Raji (cell line): ENCODE data around the gene CD4.

Source experiments
- POLR2A ChIP-seq: IDR thresholded peaks from 2 replicates; pipeline ENCODE4 v1.6.1; 2011; ENCODE audit warnings: low read depth, low read length, control low read depth; ENCODE audit not compliant: insufficient read depth

Gene CD4

DNA sequence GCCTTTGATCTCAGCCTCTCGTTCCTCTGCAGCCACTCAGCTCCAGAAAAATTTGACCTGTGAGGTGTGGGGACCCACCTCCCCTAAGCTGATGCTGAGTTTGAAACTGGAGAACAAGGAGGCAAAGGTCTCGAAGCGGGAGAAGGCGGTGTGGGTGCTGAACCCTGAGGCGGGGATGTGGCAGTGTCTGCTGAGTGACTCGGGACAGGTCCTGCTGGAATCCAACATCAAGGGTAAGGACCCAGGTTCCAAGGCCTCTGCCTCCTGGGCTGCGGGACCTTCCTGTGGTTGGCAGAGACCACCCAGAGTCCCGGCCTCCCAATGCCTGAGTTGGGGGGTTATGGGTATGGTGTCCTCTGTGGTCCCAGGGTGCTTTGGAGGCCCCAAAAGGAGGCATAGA is 27.8 kb downstream of the CD4 start:
- no peak for TF ChIP-seq POLR2A

DNA sequence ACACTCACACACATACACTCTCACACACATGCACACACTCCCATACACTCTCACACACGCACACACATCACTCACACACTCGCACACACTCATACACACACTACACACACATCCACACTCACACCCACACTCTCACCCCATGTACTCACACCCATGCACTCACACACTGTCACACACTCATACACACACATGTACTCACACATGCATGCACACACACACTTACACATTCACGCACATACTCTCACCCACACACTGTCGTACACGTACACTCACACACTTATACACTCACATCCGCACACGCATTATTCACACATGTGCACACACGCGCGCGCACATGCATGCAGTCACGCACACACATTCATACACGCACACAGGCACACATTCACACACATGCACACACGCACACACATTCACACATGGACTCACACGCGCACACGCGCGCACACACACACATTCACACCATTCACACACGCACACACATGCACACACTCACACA is 28.4 kb downstream of the CD4 start:
- TF ChIP-seq POLR2A: no peak

DNA sequence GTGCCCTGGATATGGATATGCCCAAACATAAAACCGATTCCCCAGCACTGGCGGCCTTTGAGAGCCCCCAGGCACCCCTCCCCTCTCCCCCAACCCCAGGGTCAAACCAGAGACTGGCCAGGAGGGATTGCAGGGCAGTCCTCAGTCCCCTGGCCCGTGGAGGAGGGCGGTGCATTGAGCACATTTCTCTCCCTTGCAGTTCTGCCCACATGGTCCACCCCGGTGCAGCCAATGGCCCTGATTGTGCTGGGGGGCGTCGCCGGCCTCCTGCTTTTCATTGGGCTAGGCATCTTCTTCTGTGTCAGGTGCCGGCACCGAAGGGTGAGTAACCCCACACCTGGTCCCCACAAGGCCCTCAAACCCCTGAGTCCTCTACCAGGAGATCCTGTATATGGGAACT is 28.9 kb downstream of the CD4 start:
- no peak for TF ChIP-seq POLR2A

DNA sequence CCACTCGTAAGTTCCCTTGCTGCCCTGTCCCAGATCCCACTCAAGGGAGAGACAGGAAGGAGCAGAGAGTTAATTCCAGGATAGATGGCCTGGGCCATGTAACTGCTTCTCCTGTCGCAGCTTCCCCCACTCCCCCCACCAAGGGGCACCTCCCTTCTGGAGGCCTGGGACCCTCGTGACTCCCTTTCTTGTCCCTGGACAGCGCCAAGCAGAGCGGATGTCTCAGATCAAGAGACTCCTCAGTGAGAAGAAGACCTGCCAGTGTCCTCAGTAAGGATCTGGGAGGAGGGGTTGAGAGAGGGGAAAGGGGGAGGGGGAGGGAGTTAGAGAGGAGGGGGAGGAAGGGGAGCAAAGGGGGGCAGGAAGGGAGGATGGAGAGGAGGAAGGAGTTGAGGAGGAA is 29.3 kb downstream of the CD4 start:
- no peak for TF ChIP-seq POLR2A

DNA sequence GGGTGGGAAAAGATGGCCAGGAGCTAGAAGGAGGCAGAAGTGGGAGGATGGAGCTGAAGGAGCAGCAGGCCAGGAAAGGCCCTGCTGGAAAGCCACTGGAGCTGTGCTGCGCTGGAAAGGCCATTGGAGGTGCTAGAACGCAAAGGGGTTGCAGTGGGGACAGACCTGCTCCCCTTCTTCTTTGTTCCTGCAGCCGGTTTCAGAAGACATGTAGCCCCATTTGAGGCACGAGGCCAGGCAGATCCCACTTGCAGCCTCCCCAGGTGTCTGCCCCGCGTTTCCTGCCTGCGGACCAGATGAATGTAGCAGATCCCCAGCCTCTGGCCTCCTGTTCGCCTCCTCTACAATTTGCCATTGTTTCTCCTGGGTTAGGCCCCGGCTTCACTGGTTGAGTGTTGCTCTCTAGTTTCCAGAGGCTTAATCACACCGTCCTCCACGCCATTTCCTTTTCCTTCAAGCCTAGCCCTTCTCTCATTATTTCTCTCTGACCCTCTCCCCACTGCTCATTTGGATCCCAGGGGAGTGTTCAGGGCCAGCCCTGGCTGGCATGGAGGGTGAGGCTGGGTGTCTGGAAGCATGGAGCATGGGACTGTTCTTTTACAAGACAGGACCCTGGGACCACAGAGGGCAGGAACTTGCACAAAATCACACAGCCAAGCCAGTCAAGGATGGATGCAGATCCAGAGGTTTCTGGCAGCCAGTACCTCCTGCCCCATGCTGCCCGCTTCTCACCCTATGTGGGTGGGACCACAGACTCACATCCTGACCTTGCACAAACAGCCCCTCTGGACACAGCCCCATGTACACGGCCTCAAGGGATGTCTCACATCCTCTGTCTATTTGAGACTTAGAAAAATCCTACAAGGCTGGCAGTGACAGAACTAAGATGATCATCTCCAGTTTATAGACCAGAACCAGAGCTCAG is 30.0 kb downstream of the CD4 start:
- no peak for TF ChIP-seq POLR2A

DNA sequence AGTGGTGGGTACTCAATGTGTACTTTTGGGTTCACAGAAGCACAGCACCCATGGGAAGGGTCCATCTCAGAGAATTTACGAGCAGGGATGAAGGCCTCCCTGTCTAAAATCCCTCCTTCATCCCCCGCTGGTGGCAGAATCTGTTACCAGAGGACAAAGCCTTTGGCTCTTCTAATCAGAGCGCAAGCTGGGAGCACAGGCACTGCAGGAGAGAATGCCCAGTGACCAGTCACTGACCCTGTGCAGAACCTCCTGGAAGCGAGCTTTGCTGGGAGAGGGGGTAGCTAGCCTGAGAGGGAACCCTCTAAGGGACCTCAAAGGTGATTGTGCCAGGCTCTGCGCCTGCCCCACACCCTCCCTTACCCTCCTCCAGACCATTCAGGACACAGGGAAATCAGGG is 30.8 kb downstream of the CD4 start:
- no peak for TF ChIP-seq POLR2A

DNA sequence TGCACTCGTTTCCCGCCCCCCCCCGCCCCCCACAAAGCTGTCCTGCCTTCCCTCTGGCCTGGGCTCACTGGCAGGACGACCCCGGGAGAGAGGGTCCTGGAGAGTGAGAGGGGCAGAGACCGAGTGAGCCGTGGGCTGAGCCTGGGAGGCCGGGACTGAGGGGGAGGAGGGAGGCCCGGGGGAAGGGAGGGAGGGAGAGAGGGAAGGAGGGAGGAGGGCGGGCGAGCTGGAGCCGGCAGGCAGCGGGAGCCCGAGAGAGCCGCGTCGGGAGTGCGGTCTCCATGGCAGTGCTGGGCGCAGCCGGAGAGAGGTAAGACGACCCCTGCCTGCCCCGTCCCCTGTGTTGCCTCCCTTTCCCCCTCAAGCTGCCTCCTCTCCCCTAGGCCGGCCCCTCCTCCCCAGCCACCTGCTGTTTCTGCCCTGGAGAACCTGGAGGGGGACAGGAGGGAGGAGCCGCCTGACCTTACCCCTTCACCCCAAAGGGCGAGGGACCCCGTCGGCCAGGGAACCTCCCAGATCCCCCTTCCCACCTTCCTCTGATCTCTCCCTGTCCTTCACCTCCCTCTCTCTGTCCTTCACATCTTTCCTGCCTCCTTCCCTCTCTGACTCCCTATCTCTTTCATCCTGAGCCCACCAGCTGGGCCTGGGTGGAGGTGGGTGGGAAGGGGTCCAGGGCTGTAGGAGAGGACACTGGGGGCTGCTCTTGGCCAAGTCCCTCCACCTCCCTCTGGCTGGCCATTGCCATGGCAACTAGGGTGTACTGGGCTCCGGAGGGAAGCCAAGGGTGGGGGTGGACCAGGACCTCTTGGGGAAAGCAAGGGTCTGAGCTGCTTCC is 32.5 kb downstream of the CD4 start, which contains the start of gene GPR162:
Gene GPR162 (plus strand): TSS at position 231 of the 835 bp plus-strand sequence. CDS start 2,078 bp downstream, outside the sequence.
- no peak for TF ChIP-seq POLR2A

DNA sequence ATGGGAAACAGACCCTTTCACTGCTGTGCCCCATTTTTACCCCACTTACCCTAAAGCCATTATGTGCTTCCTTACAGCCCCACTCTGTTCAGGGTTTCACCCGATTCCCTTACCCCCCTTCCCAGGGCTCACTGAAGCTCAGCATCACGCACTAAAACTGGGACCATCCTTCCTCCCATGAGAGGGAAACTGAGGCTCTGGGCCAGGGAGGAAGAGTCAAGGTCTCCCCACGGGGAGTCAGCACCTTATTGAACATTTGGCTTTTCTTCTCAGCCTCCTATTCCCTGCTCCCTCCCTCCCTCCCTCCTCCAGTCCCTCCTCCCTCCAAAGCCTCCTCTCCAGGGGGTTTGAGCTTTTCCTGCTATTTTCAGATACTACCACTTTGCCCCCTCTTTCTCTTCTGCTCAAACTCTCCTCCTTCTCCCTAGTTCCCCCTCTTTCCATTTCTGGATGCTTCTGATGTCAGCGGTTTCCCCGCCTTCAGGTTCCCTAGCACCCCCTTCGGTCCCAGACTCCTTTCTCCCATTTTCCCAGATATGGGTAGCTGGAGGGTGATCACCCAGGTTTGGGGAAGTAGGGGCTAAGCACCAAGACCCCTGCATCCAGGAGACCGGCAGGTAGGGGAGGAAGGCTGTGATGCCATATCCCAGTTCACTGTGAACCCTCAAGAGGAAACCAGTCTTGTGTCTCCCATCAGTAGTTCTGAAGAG is 33.3 kb downstream of the CD4 start:
- no peak for TF ChIP-seq POLR2A

DNA sequence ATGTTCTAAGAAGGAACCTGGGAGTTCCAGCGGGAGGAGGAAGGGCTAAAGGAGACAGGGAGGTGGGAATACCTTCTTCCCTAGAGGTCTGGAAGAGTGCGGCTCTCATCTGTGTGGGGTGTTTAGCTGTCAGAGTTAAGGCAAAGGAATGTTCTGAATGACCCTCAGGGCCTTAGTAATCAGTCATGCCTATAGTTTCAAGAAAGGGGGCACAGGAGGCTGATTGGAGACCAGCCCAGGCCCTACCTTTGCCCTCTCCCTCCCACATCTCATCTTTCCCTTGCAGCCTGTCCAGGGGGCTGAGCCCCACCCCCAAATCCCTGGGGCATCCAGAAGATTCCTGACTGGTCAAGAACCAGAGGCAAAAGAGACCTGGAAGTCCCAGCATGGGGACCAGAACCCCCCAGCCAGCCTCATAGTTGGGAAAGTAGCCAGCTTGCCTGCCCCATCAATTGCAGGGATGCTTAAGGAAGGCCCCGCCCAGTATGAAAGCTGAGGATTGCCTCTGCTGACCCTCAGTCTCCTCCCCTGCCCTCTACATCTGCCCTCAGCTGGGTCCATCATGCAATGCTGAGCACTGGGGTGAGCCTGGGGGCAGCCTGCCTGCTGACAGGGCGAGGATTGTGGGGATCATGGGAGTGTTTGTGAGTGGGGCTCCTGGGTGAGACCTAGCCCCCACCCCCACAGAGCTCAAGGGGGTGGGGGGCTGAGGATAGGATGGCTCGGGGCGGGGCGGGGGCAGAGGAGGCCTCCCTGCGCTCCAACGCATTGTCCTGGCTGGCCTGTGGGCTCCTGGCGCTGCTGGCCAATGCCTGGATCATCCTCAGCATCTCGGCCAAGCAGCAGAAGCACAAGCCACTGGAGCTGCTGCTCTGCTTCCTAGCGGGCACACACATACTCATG is 34.1 kb downstream of the CD4 start:
- TF ChIP-seq POLR2A: no peak

DNA sequence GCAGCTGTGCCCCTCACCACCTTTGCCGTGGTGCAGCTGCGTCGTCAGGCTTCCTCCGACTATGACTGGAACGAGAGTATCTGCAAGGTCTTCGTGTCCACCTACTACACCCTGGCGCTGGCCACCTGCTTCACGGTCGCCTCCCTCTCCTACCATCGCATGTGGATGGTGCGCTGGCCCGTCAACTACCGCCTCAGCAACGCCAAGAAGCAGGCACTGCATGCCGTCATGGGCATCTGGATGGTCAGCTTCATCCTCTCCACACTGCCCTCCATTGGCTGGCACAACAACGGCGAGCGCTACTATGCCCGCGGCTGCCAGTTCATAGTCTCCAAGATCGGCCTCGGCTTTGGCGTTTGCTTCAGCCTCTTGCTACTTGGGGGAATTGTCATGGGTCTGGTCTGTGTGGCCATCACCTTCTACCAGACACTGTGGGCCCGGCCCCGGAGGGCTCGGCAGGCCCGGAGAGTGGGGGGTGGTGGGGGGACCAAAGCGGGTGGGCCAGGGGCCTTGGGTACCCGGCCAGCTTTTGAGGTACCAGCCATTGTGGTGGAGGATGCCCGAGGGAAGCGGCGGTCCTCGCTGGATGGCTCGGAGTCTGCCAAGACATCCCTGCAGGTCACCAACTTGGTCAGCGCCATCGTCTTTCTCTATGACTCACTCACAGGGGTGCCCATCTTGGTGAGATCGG is 34.9 kb downstream of the CD4 start:
- no peak for TF ChIP-seq POLR2A

DNA sequence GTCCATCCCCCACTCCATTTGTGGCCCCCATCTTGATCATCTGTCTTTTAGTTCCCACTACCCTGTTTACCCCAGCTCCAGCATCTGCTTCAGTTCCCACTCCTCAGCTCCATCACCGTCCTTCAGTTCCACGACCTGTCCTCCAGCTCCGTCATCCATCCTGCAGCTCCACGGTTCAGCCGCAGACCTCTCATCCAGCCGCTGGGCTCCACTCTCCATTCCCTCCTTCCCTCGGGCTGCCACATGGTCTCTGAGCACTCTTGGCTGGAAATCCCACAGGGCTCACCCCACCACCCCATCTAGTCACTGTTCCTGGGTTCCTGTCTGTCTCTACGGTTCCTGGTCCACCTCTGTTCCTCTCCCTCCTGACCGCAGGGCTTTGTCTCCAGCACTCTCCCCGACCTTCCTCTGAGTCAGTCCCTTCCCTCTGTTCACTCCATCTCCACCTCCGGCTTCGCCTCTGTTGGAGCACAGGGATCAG is 35.6 kb downstream of the CD4 start:
- TF ChIP-seq POLR2A: no peak

DNA sequence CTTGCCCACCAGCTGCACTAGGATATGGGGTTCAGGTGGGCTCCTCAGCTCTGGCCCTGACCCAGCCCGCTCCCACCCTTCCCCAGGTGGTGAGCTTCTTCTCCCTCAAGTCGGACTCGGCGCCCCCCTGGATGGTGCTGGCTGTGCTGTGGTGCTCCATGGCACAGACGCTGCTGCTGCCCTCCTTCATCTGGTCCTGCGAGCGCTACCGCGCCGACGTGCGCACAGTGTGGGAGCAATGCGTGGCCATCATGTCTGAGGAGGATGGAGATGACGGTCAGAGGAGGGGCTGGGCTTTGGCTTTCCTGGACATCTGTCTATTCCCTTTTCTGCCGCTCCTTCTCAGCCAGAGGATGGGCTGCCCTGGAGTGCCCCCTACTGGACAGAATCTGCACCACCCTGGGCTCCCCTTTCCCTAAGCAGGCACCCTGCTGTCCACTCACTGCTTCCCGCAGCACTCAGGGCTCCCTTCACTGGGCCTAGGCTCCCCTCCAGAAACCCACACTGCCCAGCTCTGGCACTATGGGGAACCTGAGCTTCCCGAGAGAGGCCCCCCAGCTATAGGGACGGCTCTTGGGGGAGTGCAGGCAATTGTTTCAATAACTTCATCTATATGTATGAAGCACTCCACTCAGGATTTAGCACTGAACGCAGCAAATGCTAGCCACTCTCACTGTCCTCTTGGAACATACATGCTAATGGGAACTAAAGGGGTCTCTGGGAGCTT is 36.2 kb downstream of the CD4 start:
- TF ChIP-seq POLR2A: no peak
